NCI-H1436 treated with DMSO at 0.1 percent for 48 hours (cell line): ENCODE measurements around the gene RPUSD4.

ENCODE experiments used
- DNase-seq: peaks from one replicate; lab custom pipeline; 2025; lab: John Stamatoyannopoulos, UW

RPUSD4 gene

DNA sequence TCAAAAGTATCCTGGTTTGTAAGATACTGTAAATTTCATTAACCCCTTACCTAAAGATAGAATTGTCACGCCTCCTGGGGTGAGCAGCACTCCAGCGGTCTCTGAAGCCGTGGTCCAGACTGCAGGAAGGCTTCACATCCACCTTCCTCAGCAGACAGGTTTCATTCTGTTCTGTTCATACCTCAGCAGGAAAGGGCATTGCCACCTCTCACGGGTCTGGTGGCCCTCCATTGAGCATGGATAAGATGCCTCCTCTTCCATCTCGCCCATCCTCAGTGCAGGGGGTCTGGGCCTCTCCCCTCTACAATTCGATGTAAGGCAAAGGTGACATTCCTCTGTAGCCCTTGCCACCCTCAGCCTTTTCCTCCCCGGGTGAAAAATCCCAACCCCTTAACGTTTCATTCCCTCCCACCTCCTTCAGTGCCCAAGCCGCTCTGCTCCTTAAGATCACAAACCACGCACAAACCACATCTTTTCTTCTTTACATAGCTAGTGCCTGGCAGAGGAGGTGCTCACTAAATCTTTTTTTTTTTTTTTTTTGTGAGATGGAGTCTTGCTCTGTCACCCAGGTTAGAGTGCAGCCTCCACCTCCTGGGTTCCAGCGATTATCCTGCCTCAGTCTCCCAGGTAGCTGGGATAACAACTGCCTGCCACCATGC is 28.5 kb downstream of the RPUSD4 start:
- DNase-seq: no peak

DNA sequence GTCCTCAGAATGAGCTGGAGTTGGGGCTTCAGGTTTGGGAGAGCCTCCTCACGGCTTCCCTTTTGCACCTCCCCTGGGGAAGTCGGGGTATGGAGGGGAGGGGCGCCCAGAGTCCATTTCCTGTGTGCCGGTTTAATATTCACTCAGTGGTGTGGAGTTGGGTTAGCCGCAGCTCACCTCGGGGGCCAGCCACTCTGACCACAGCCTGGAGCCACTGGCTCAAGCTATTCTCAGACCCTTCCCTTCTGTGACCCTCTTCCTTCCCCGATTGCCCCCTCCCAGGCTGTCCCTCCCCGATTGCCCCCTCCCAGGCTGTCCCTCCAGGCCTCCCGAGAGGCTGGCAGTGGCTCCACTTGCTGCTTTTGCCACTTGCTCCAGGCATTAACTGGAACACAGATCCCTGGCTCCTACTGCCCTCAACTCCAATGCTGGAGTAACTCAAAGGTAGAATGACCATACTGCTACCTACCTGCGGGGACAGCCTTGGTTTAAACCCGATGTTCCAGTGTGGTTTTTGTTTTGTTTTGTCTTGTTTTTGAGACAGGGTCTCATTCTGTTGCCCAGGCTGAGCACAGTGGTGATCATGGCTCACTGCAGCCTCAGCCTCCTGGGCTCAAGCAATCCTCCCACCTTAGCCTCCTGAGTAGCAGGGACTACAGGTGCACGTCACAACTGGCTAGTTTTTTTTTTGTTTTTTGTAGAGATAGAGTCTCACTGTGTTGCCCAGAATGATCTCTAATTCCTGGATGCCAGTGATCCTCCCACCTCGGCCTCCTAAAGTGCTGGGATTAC is 29.3 kb downstream of the RPUSD4 start:
- no peak for DNase-seq

- DNase-seq: no peak
These were observed 34.5 kb downstream of the RPUSD4 start for GRCh38 chr11:126176853-126177470.

- no peak for DNase-seq
These were observed 36.1 kb downstream of the RPUSD4 start for GRCh38 chr11:126175393-126175792.

DNA sequence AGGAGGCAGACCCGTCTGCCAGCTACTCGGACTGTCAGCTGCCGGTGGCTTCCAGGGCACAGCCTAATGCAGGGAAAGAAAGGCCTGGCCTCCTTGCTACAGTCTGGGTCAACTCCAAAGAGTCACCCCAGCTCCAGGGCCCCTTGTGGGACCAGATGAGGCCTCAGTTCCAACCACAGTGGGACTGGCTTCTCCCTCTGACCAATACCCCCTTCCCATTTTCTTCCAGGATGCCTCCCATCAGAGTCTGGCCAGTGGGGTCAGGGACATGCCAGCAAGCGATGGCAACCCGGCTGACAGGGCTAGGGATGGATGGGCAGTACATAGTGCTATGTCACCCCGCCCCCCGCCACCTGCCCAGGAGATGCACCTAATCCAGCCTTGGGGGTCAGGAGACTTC is 36.6 kb downstream of the RPUSD4 start:
- no peak for DNase-seq

GRCh38 chr11:126173257-126173656 is 38.2 kb downstream of the RPUSD4 start:
- DNase-seq: no peak

DNA sequence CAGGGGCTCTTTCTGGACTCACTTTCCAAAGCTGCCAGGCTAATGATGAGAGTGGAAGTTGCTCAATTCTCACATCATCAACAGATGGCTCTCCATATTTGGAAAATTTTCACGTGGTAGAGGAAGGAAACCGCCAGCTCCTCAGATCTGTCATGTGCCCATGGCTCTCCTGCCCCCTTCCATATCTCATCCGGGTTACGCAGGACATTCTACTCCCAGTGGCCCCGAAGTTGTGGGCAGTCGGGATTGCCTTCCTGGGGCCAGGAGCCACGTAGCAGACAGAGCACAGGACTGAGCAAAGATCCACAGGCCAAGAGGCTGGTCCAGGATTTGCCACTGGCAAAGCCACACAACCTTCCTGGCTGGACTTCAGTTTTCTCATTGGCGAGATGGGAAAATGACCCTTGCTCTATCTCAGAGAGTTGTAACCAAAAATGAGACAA is 38.8 kb downstream of the RPUSD4 start:
- no peak for DNase-seq

DNA sequence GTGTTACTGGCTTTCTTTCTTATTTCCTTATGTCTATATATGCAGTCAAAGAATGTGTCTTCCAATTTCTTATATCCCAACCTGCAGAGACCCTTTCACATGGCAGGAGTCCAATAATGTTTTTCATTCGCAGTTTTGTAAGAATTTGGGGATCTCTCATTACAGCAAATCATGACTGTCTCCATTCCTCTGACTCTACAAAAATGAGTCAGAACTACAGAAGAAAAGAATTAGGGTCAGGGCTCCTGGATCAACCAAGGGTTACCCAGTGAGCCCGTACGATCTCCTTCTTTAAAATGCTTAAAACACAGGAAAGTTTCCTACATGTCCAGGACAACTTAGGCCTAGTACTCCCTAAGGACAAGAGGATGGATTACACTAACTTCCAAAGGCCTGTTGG is 42.2 kb downstream of the RPUSD4 start:
- DNase-seq: no peak

DNA sequence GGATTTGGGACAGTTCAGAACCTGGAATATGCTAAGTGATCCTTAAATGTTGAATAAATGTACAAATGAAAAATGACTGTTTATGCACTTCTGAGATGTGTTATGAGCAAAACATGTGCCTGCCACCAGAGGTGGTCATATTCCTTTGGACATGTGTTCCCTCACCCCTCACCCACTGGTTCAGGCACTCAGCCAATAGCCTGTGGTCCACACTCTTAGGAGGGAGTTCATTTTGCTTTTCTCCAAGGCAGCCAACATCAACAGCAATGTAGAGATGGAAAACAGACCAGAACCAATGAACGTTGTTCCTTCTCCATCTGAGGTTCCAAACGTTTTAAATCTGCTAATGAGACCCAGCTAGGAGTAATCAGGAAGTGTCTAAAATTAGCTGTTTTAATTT is 44.0 kb downstream of the RPUSD4 start:
- DNase-seq: no peak

- no peak for DNase-seq
These were observed 45.0 kb downstream of the RPUSD4 start for GRCh38 chr11:126166413-126166812.

DNA sequence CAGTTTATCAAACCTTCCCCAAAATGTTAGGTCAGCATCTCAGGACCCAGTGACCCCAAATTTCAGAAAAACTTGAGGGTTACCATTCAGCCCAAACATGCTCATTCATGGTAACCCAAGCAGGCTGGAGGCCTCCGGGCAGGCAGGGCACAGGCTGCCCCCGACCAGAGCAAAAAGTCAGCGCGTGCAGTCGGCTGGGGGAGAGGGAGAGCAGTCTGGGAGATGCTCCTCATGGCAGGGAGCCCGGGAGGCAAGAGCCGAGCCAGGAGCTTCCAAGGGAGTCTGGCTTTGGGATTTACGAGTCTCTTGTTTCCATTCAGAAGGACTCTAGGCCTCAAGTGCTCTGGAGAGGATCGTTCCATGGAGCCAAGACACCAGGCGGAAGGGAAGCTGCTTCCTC is 45.7 kb downstream of the RPUSD4 start:
- no peak for DNase-seq

- no peak for DNase-seq
These were observed 46.1 kb downstream of the RPUSD4 start for GRCh38 chr11:126165311-126165720.

- DNase-seq: no peak
These were observed 46.7 kb downstream of the RPUSD4 start for GRCh38 chr11:126164781-126165180.

DNA sequence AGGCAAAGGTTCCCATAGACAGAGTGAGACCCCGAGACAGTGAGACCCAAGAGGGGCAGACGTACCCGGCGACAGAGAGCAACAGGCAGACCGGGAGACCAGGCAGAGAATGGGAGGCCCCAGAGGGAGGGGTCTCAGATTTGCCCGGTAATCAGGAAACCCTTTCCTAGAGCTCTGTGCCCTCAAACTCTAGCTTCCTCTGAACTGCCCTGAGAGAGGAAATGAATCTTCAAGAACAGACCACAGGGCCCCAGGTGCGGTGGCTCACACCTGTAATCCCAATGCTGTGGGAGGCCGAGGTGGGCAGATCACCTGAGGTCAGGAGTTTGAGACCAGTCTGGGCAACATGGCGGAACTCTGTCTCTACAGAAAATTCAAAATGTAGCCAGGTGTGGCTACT is 47.7 kb downstream of the RPUSD4 start:
- DNase-seq: no peak

DNA sequence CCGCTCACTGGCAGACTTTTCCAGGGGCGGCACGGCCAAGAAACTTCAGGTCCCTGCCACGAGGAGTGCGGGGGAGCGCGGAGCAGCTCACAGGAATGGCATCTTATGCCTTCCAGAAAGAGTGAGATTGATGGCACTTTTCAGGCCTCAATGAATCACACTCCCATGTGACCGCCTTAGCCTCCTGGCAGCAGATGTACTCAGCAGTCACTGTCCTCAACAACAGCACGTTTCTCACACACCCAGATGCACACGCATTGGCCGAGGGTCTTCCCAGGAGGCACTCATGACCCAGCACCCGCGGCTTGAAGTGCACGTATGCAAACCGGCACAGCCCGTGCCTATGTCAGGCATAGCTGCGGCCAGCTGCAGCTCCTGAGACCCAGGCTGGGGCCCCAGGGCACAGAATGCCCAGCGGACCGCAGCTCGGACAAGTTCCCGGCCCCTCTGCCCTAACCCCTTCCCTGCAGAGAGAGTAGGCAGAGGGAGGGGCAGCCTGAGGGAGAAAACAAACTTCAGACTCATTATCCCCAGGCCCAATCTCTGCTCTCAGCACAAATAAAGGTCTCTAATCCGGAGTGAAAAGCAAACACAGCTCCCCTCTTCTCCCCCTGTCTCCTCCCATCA is 48.3 kb downstream of the RPUSD4 start:
- DNase-seq: no peak

GRCh38 chr11:126162306-126163030 is 49.0 kb downstream of the RPUSD4 start:
- DNase-seq: no peak

DNA sequence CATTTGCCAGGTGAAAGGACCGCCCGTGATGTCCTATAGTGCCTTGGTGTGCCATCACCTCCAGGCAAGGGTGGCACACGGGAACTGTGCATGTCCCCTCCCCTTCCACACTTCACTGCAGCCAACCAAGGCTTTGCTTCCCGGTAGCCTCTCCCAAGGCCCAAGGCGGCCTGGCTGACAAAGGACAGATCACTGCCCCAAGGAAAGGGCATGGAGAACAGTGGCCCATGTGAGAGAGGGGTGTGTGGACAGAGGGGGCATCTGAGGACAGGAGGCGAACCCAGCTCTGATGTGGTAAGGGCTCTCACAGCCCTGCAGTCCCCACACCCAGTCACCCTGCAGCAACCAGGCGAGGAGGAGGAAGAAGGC is 50.4 kb downstream of the RPUSD4 start:
- no peak for DNase-seq

DNA sequence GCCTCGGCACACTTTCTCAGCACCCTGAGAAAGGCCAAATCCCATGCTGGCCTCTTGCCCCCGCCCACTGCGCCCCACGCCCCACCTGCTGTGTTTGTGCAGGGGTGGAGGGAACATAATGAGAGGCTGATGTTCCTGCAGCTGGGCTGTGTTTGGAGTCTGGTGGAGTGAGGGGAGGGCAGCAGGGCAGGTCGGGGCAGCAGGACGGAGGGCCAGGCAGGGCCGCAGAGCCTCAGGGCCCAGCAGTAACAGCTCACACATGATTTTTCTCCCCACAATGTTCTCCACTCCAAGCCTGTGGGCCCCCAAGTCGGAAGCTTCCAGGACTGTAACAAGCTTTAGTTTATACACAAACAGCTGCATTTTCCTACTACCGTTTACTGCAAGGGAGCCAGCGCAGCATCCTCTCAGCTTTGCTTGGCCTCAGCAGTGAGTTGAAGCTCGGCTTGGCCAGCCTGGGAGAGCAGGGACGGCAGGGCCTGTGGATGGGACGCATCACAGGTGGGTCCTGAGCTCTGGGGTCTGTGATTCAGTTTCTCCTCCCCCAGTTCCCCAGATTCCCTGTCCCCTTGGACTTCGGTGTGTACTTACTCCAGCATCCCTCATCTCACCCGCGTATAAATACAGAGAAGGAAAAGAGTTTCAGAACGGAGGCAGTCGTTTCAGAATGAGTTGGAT is 51.0 kb downstream of the RPUSD4 start:
- DNase-seq: no peak

- DNase-seq: no peak
These were observed 51.6 kb downstream of the RPUSD4 start for GRCh38 chr11:126159719-126160344.

GRCh38 chr11:126158054-126158791 is 53.2 kb downstream of the RPUSD4 start:
- no peak for DNase-seq
